ENCODE results near the gene UTS2B. TPM values are rescaled to one million over a fixed set of nuclear protein-coding genes. Genes with fewer than 3 reads are reported as not detected.

UTS2B gene
- total RNA-seq, 2 experiments from 2014 or later, result not detected

GRCh38 chr3:191358929-191359328, 28.6 kb upstream of the UTS2B start:
- H3K9me3 Mint-ChIP-seq, result no peaks in the 10 kb centered on the region
- no peak overlapping the region for H3K4me3 Mint-ChIP-seq
- no peak for DNase-seq
- H3K4me1 Mint-ChIP-seq (ENCODE audit: low read depth), result peaks cover 11% of the 10 kb centered on the region
- no peak for ATAC-seq
- ChIA-PET CTCF (interaction anchor here (1.1 kb wide), 1 partner anchor 96 kb away, joined by 3 read pairs; no protein-coding TSS in a partner anchor), POLR2A (no interaction called here)
- intact Hi-C loops (cut with micrococcal nuclease), result no loop called here
- H3K27me3 Mint-ChIP-seq, result no peaks in the 10 kb centered on the region
- H3K36me3 Mint-ChIP-seq (ENCODE audit: low read depth), result no peaks in the 10 kb centered on the region
- no peak overlapping the region for H3K27ac Mint-ChIP-seq
- no peak for TF ChIP-seq CTCF (IDR thresholded peaks at IDR 0.05)

DNA sequence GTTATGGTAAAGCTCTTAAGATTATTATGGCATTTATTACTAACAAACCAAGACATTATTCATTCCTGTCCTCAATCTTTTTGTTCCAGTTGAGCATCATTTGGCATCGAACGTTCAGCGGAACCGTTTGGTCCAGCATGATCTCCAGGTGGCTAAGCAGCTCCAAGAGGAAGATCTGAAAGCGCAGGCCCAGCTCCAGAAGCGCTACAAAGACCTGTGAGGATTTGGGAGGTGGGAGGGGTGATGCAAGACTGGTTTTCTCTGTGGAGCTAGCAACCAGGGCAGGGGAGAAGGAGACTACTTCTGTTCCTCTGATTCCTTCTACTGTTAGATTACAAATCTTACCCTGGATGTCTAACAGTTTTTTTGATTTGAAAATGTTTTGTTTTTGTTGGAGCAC, 27.6 kb upstream of the UTS2B start:
- no peak overlapping the region for H3K27ac Mint-ChIP-seq

DNA sequence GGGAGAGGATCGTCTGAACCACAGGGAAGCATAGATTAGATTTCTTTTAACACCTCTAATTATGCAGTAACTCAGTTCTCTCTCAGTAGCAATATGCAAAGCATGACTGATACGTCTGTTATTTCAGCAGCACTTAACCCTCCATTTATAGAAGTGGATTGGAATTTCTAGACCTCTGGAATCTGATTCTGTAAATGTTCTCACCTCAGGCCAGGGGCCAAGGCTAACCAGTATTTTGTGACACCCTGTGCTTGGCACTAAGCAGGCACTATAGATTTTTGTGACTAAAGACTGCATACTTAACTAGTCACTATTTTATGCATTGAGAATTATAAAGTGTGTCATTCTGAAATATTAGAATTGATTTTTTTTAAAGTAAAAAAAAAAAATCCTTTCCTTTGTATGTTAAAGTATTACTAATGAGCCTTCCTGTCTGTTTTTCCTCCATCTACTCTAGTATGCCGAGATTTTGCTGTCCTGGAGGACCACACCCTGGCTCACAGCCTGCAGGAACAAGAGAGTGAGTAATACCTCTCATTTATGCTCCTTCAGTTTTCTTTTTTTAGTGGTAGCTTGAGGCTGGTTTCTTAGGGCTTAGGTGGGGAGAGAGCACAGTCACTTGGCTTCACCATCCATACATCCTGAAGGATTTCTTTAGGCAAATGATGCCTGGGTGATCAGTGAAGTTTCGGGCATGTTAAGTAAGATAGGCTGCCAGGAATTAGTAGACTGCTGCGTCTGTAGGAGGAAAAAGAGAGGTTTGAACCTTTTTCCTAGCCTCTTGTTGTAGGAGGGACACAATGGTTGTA, 26.5 kb upstream of the UTS2B start:
- Mint-ChIP-seq H3K9me3 (no peaks in the 10 kb centered on the region), H3K4me1 (ENCODE audit: low read depth) (peaks cover 11% of the 10 kb centered on the region), H3K36me3 (ENCODE audit: low read depth) (no peaks in the 10 kb centered on the region), H3K27me3 (no peaks in the 10 kb centered on the region), H3K4me3 (no peak overlapping the region), H3K27ac (no peak overlapping the region)
- ChIA-PET POLR2A (no interaction called here), CTCF (no interaction called here)
- DNase-seq (no peak), ATAC-seq (no peak)
- TF ChIP-seq CTCF (IDR thresholded peaks at IDR 0.05), result no peak
- intact Hi-C loops (cut with micrococcal nuclease), result no loop called here

More for the DNA sequence above, 27.6 kb upstream of the UTS2B start:
- no peaks in the 10 kb centered on the region for H3K27me3 Mint-ChIP-seq
- ATAC-seq (no peak), DNase-seq (no peak)
- intact Hi-C loops (cut with micrococcal nuclease), result no loop called here
- no peaks in the 10 kb centered on the region for H3K9me3 Mint-ChIP-seq
- ChIA-PET POLR2A (no interaction called here), CTCF (interaction anchor here (1.1 kb wide), 1 partner anchor 95 kb away, joined by 3 read pairs; no protein-coding TSS in a partner anchor)
- H3K4me3 Mint-ChIP-seq, result no peak overlapping the region
- peaks cover 11% of the 10 kb centered on the region for H3K4me1 Mint-ChIP-seq (ENCODE audit: low read depth)
- no peaks in the 10 kb centered on the region for H3K36me3 Mint-ChIP-seq (ENCODE audit: low read depth)
- TF ChIP-seq CTCF (IDR thresholded peaks at IDR 0.05), result no peak

- Mint-ChIP-seq H3K36me3 (ENCODE audit: low read depth) (no peaks in the 10 kb centered on the region), H3K4me1 (ENCODE audit: low read depth) (peaks cover 11% of the 10 kb centered on the region)
- no peak for TF ChIP-seq CTCF (IDR thresholded peaks at IDR 0.05)
Measured at GRCh38 chr3:191355406-191355805, 25.1 kb upstream of the UTS2B start.

GRCh38 chr3:191353022-191353777, 22.9 kb upstream of the UTS2B start:
- DNase-seq (no peak), ATAC-seq (no peak)
- peaks cover 6% of the 10 kb centered on the region for H3K4me1 Mint-ChIP-seq (ENCODE audit: low read depth)
- POLR2A ChIA-PET, result no interaction called here
- H3K36me3 Mint-ChIP-seq (ENCODE audit: low read depth), result no peaks in the 10 kb centered on the region
- intact Hi-C loops (cut with micrococcal nuclease), result no loop called here
- H3K27ac Mint-ChIP-seq, result no peak overlapping the region
- TF ChIP-seq CTCF (IDR thresholded peaks at IDR 0.05), result no peak
- CTCF ChIA-PET, result no interaction called here
- H3K9me3 Mint-ChIP-seq, result no peaks in the 10 kb centered on the region
- no peak overlapping the region for H3K4me3 Mint-ChIP-seq
- no peaks in the 10 kb centered on the region for H3K27me3 Mint-ChIP-seq

More at GRCh38 chr3:191355406-191355805, 25.1 kb upstream of the UTS2B start:
- H3K4me3 Mint-ChIP-seq, result no peak overlapping the region
- H3K27me3 Mint-ChIP-seq, result no peaks in the 10 kb centered on the region
- ATAC-seq, result peak; percentile 39
- H3K27ac Mint-ChIP-seq, result no peak overlapping the region
- no peak for DNase-seq
- intact Hi-C loops (cut with micrococcal nuclease), result no loop called here
- CTCF ChIA-PET, result no interaction called here
- POLR2A ChIA-PET, result no interaction called here
- no peaks in the 10 kb centered on the region for H3K9me3 Mint-ChIP-seq
